Endothelial cell of umbilical vein (primary cell): ENCODE data around the gene STAU1. TPM values are rescaled to one million over a fixed set of nuclear protein-coding genes. Genes with fewer than 3 reads are reported as not detected.

Experiments
- BruUV-seq: library from RNA; stranded (reverse); fragments of 400-500 nt; replicated peaks from 2 replicates; lab custom pipeline; 2021; lab: Mats Ljungman, UMichigan
- CTCF ChIA-PET: fragments of 300-600, 350-600 bp; sonication (Branson Sonifier 250); formaldehyde crosslinking; loops from one replicate; lab custom pipeline; 2021; ENCODE audit warnings: antibody characterized with exemption, inconsistent platforms; lab: Charles Lee
- POLR2A ChIA-PET: fragments of 300-600, 350-600 bp; sonication (Branson Sonifier 250); formaldehyde crosslinking; loops from one replicate; lab custom pipeline; 2021; ENCODE audit warnings: antibody characterized with exemption, inconsistent platforms; lab: Charles Lee
- DNase-seq: peaks from one replicate; pipeline ENCODE4 v3.0.0-alpha.2; 2011; ENCODE audit warnings: low read depth, low spot score
- FAIRE-seq: peaks from 2 replicates; lab custom pipeline; 2011; peaks lifted over from hg19 to GRCh38; lab: Jason Lieb, UNC
- H2AFZ ChIP-seq: 2 replicates; pipeline ENCODE4 v1.6.0; 2012; ENCODE audit warnings: low read depth, low read length, control low read depth, inconsistent platforms
- H3K27ac ChIP-seq: 2 replicates; pipeline ENCODE4 v1.5.1; 2011; ENCODE audit warnings: low read depth, mild to moderate bottlenecking, control low read depth, low read length, moderate library complexity; ENCODE audit not compliant: insufficient read depth
- H3K27me3 ChIP-seq, 2 experiments: 2 replicates each; pipeline versions ENCODE4 v1.6.0 to v1.6.1; 2011; ENCODE audit warnings: low read length in 2 of 2, mixed read lengths in 1 of 2; ENCODE audit not compliant: control insufficient read depth in 2 of 2, insufficient read depth in 2 of 2
- H3K36me3 ChIP-seq, 2 experiments: 2 replicates in 1 of 2; 3 replicates in 1 of 2; pipeline ENCODE4 v1.5.1; 2011; ENCODE audit warnings: low read length in 2 of 2, mild to moderate bottlenecking in 1 of 2, moderate library complexity in 1 of 2; ENCODE audit not compliant: control insufficient read depth in 2 of 2, insufficient read depth in 2 of 2; ENCODE audit errors: extremely low read depth in 1 of 2
- H3K4me1 ChIP-seq: 3 replicates; pipeline ENCODE4 v1.5.1; 2011; ENCODE audit warnings: mild to moderate bottlenecking, low read length; ENCODE audit not compliant: control insufficient read depth, insufficient read depth; ENCODE audit errors: extremely low read depth
- H3K4me2 ChIP-seq: 2 replicates; pipeline ENCODE4 v1.6.1; 2011; ENCODE audit warnings: low read length, control low read depth, mixed read lengths; ENCODE audit not compliant: insufficient read depth
- H3K4me3 ChIP-seq, 3 experiments: fragments of 200-600 bp in 1 of 3; sonication (generic), shearing (Covaris generic) in 1 of 3; replicated peaks in 1 of 3; 2 replicates each; pipeline ENCODE4 v1.5.1; 2011 to 2016; ENCODE audit warnings: control low read depth in 3 of 3, low read length in 3 of 3, mild to moderate bottlenecking in 2 of 3, inconsistent platforms in 1 of 3, low read depth in 1 of 3, moderate library complexity in 1 of 3; ENCODE audit not compliant: insufficient read depth in 1 of 3
- H3K79me2 ChIP-seq: 2 replicates; pipeline ENCODE4 v1.6.0; 2012; ENCODE audit warnings: low read length, inconsistent platforms; ENCODE audit not compliant: control insufficient read depth, insufficient read depth
- H3K9ac ChIP-seq: replicated peaks from 2 replicates; pipeline ENCODE3; 2011; ENCODE audit warnings: low read length, control low read depth; ENCODE audit not compliant: insufficient read depth; ENCODE audit errors: extremely low read depth
- H3K9me1 ChIP-seq: replicated peaks from 3 replicates; pipeline ENCODE4 v1.6.0; 2011; ENCODE audit warnings: mild to moderate bottlenecking, low read length; ENCODE audit not compliant: control insufficient read depth, insufficient read depth; ENCODE audit errors: extremely low read depth
- H3K9me3 ChIP-seq: replicated peaks from 2 replicates; pipeline ENCODE4 v1.5.1; 2012; ENCODE audit warnings: low read length, inconsistent platforms; ENCODE audit not compliant: control insufficient read depth, insufficient read depth
- H4K20me1 ChIP-seq: replicated peaks from 2 replicates; pipeline ENCODE3; 2011; ENCODE audit warnings: mild to moderate bottlenecking, low read length; ENCODE audit not compliant: control insufficient read depth, insufficient read depth; ENCODE audit errors: extremely low read depth
- CTCF ChIP-seq, 2 donors: IDR thresholded peaks; 1 replicate in 1 of 2; 2 replicates in 1 of 2; pipeline ENCODE4 v1.5.1; 2011; ENCODE audit warnings: low read length in 2 of 2, mild to moderate bottlenecking in 2 of 2, moderate library complexity in 2 of 2, control low read depth in 1 of 2, inconsistent platforms in 1 of 2, low read depth in 1 of 2; ENCODE audit not compliant: insufficient read depth in 1 of 2; ENCODE audit errors: extremely low read depth in 1 of 2
- EZH2 ChIP-seq: IDR thresholded peaks from 2 replicates; pipeline ENCODE4 v1.6.1; 2012; ENCODE audit warnings: borderline replicate concordance, low read depth, mild to moderate bottlenecking, moderate library complexity, low read length, inconsistent platforms; ENCODE audit not compliant: severe bottlenecking
- FOS ChIP-seq: IDR thresholded peaks from 2 replicates; pipeline ENCODE4 v1.6.1; 2011; ENCODE audit warnings: mild to moderate bottlenecking, low read length, moderate library complexity, borderline replicate concordance; ENCODE audit not compliant: insufficient read depth
- GATA2 ChIP-seq: IDR thresholded peaks from 2 replicates; pipeline ENCODE4 v1.7.0; 2011; ENCODE audit warnings: low read depth, mild to moderate bottlenecking, moderate library complexity, mixed read lengths, low read length; ENCODE audit not compliant: insufficient read length, insufficient read depth
- JUN ChIP-seq: IDR thresholded peaks from 2 replicates; pipeline ENCODE4 v1.6.1; 2011; ENCODE audit warnings: borderline replicate concordance, low read depth; ENCODE audit not compliant: insufficient read length, insufficient read depth
- MAX ChIP-seq: IDR thresholded peaks from 2 replicates; pipeline ENCODE4 v1.6.1; 2011; ENCODE audit not compliant: insufficient read depth, insufficient read length
- MYC ChIP-seq: IDR thresholded peaks from one replicate; pipeline ENCODE4 v1.6.1; 2011; ENCODE audit warnings: mild to moderate bottlenecking, low read depth, low read length
- POLR2A ChIP-seq: IDR thresholded peaks from 2 replicates; pipeline ENCODE4 v1.6.1; 2012; ENCODE audit warnings: low read depth, mild to moderate bottlenecking, control low read depth, low read length
- POLR2AphosphoS5 ChIP-seq: IDR thresholded peaks from 2 replicates; pipeline ENCODE4 v1.6.1; 2012; ENCODE audit warnings: low read depth, mild to moderate bottlenecking, control low read depth, low read length, moderate library complexity; ENCODE audit not compliant: insufficient read depth
- dilution Hi-C: fragments of 300-500 bp; cut with MboI; formaldehyde crosslinking; loops from one replicate; pipeline ENCODE4 v1.15.0; 2019; ENCODE audit warnings: low sequenced_read_pairs; ENCODE audit not compliant: extremely low pct_ligation_motif_present
- intact Hi-C: fragments of 100-400 bp; cut with micrococcal nuclease; formaldehyde crosslinking; loops from one replicate; pipeline ENCODE4 v1.10.0; 2022
- polyA plus RNA-seq, 4 experiments: library from polyadenylated mRNA; depleted of rRNA in 3 of 4; stranded (reverse) in 3 of 4; unstranded in 1 of 4; fragments of >200 nt; gene quantifications; 2 replicates each; pipeline versions ENCODE4 v1.2.1 to v1.2.3, GENCODE V29; 2011 to 2012; ENCODE audit warnings: missing spikeins in 1 of 4
- total RNA-seq: library from RNA; stranded (reverse); gene quantifications from 2 replicates; pipeline ENCODE4 v1.2.3, GENCODE V29; 2021

STAU1 gene
- total and polyA plus RNA-seq, 2 donors (not counting 3 experiments of a cell fraction or from before 2014, with no cell fraction given) = 53.1 to 98.1 TPM

GRCh38 chr20:49236301-49236700 lies 48.2 kb upstream of the STAU1 start:
- dilution Hi-C loops = no loop called here
- H3K4me3 ChIP-seq = no peak overlapping the region
- FAIRE-seq (no peak), DNase-seq (no peak)
- ChIA-PET POLR2A (interaction anchor here (1.1 kb wide), 1 partner anchor 10 kb away, joined by 3 read pairs; no protein-coding TSS in a partner anchor), CTCF (interaction anchor here (2.1 to 2.8 kb wide), 2 partner anchors 10 to 19 kb away, joined by 11 to 27 read pairs; no protein-coding TSS in a partner anchor)
- H3K9me1 ChIP-seq = no peaks in the 10 kb centered on the region
- BruUV-seq = no TSS peak
- intact Hi-C loops = no loop called here
- H3K79me2 ChIP-seq = no peaks in the 10 kb centered on the region
- no peaks in the 10 kb centered on the region for H3K9me3 ChIP-seq
- H2AFZ ChIP-seq = no peak overlapping the region
- H3K27ac ChIP-seq = no peak overlapping the region
- H3K27me3 ChIP-seq = no peaks in the 10 kb centered on the region
- TF ChIP-seq POLR2AphosphoS5 (no peak), GATA2 (no peak), MYC (no peak), CTCF (IDR thresholded peaks at IDR 0.05; ENCODE audit: extremely low read depth in 1 of 2, insufficient read depth in 1 of 2, low read depth in 1 of 2, low read length in 2 of 2) (no peak), MAX (no peak), POLR2A (no peak), FOS (no peak), EZH2 (no peak), JUN (no peak)
- no peaks in the 10 kb centered on the region for H4K20me1 ChIP-seq
- no peak overlapping the region for H3K9ac ChIP-seq
- no peaks in the 10 kb centered on the region for H3K4me1 ChIP-seq
- H3K36me3 ChIP-seq = peaks cover 25 to 38% of the 10 kb centered on the region in 2 experiments
- no peak overlapping the region for H3K4me2 ChIP-seq
